Sigmoid colon (tissue), 7 donors: ENCODE results near the gene RPEL1. TPM values are rescaled to one million over a fixed set of nuclear protein-coding genes. Genes with fewer than 3 reads are reported as not detected.
"Not testable (repeated sequence)": the region's sequence is repeated elsewhere in the genome, so short reads cannot be mapped to it uniquely, and the experiment has no call there.

ENCODE experiments used
- DNase-seq: peaks from one replicate; pipeline ENCODE4 v3.0.0-alpha.2; 2019
- H3K27ac ChIP-seq, 4 donors: fragments of 200-600 bp; sonication (generic); one replicate each; pipeline ENCODE4 v1.5.1; 2016 to 2019; ENCODE audit warnings: mild to moderate bottlenecking in 1 of 4
- H3K27me3 ChIP-seq, 3 donors: fragments of 200-600 bp; sonication (generic); one replicate each; pipeline ENCODE4 v1.5.1; 2019; ENCODE audit warnings: mild to moderate bottlenecking in 1 of 3
- H3K36me3 ChIP-seq, 4 donors: fragments of 200-600 bp; sonication (generic); one replicate each; pipeline ENCODE4 v1.5.1; 2016 to 2019
- H3K4me1 ChIP-seq, 4 donors: fragments of 200-600 bp; sonication (generic); one replicate each; pipeline ENCODE4 v1.5.1; 2017 to 2019
- H3K4me3 ChIP-seq, 4 donors: fragments of 200-600 bp; sonication (generic); one replicate each; pipeline ENCODE4 v1.5.1; 2017 to 2019; ENCODE audit warnings: mild to moderate bottlenecking in 2 of 4, moderate library complexity in 1 of 4
- H3K9me3 ChIP-seq, 4 donors: fragments of 200-600 bp in 3 of 4; sonication (generic) in 3 of 4; one replicate each; pipeline versions ENCODE4 v1.5.1 to v1.6.1; 2013 to 2019
- EP300 ChIP-seq, 4 donors: sonication (generic); formaldehyde crosslinking; IDR thresholded peaks; one replicate each; pipeline ENCODE4 v1.6.1; 2017; ENCODE audit warnings: antibody characterized with exemption in 4 of 4
- POLR2A ChIP-seq, 2 donors: fragments of 450-650 bp; IDR thresholded peaks; one replicate each; pipeline ENCODE4 v1.6.1; 2016; ENCODE audit warnings: antibody characterized with exemption in 2 of 2, mild to moderate bottlenecking in 2 of 2, moderate library complexity in 2 of 2
- POLR2AphosphoS5 ChIP-seq, 4 donors: sonication (generic); formaldehyde crosslinking; IDR thresholded peaks; one replicate each; pipeline ENCODE4 v1.6.1; 2017; ENCODE audit warnings: antibody characterized with exemption in 4 of 4
- WGBS, 2 donors: extraction: QIAGEN DNeasy Blood & Tissue Kit; methylation state at CpG; one replicate each; pipeline ENCODE4 v1.1.7; 2013; 5-methylcytosine and 5-hydroxymethylcytosine counted together
- intact Hi-C: fragments of 100-400 bp; cut with DNase I; formaldehyde crosslinking; loops from one replicate; pipeline ENCODE4 v1.15.1; 2023
- polyA plus RNA-seq, 3 donors: library from polyadenylated mRNA; stranded (reverse); fragments of 200-250 nt; gene quantifications; one replicate each; pipeline ENCODE4 v1.2.3, GENCODE V29; 2013
- total RNA-seq, 4 donors: library from RNA; depleted of rRNA; stranded (reverse); fragments of >200 nt; gene quantifications; one replicate each; pipeline ENCODE4 v1.1.0, GENCODE V29; 2016
- TF ChIP-seq, protein P1 (sequence below), 4 experiments: fragments of 450-650 bp in 3 of 4; fragments of 200-600 bp in 1 of 4; IDR thresholded peaks; one replicate each; pipeline ENCODE4 v1.5.1; 2016 to 2019; ENCODE audit warnings: antibody characterized with exemption in 4 of 4, mild to moderate bottlenecking in 3 of 4, moderate library complexity in 2 of 4
- donor health status: healthy with polysubstance abuse.
- donor health status: Bipolar disorder and iron deficiency.
- donor health status: healthy.

Gene RPEL1
- total and polyA plus RNA-seq, 7 donors, result 0.03 TPM; not detected in 6

DNA sequence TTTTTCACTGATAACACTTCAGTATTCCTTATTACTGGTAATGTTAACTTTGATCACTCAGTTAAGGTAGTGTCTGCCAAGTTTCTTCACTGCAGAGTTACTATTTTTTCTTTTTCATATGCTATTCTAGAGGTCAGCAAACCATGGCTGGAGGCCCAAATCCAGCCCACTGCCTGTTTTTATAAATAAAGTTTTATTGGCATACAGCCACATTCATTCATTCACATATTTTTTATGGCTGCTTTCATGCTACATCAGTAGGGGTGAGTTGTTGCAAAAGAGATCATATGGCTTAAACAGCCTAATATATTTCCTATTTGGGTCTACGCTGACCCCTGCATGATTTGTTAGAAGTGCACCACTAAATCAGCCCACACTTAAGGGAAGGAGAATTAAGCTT, 10.9 kb downstream of the RPEL1 start:
- no peak for DNase-seq
- WGBS, 2 donors, result 91 to 100% methylated on average over 1 of the region's 1 CpG
- TF ChIP-seq EP300 (IDR thresholded peaks at IDR 0.05) (no peak), POLR2AphosphoS5 (IDR thresholded peaks at IDR 0.05) (no peak), POLR2A (IDR thresholded peaks at IDR 0.05) (no peak)
- TF ChIP-seq, protein P1, sequence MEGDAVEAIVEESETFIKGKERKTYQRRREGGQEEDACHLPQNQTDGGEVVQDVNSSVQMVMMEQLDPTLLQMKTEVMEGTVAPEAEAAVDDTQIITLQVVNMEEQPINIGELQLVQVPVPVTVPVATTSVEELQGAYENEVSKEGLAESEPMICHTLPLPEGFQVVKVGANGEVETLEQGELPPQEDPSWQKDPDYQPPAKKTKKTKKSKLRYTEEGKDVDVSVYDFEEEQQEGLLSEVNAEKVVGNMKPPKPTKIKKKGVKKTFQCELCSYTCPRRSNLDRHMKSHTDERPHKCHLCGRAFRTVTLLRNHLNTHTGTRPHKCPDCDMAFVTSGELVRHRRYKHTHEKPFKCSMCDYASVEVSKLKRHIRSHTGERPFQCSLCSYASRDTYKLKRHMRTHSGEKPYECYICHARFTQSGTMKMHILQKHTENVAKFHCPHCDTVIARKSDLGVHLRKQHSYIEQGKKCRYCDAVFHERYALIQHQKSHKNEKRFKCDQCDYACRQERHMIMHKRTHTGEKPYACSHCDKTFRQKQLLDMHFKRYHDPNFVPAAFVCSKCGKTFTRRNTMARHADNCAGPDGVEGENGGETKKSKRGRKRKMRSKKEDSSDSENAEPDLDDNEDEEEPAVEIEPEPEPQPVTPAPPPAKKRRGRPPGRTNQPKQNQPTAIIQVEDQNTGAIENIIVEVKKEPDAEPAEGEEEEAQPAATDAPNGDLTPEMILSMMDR (IDR thresholded peaks at IDR 0.05), result no peak
- no peak overlapping the region for H3K4me3 ChIP-seq
- no peaks in the 10 kb centered on the region for H3K4me1 ChIP-seq
- H3K36me3 ChIP-seq, result no peaks in the 10 kb centered on the region
- intact Hi-C loops, result no loop called here
- H3K9me3 ChIP-seq, result no peaks in the 10 kb centered on the region
- no peaks in the 10 kb centered on the region for H3K27me3 ChIP-seq
- no peak overlapping the region for H3K27ac ChIP-seq

DNA sequence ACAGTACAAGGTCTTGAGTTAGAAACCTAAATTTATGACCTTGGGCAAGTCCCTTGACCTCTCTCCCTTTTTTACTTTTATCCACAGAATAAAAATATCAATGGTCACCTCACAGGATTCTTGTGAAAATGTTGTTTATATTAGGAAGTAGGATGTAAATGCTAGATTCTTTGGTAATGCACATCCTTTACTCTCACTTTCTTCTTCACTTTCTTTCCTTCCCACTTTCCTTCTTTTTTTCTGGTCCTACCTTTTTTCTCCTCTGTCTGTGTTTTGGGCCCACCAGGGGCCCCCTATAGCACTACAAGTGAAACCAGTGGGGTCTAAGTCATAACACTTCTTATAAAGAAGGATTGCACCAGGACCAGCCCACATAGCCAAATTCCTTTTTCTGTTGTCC, 12.1 kb downstream of the RPEL1 start:
- no peak for TF ChIP-seq POLR2AphosphoS5 (IDR thresholded peaks at IDR 0.05)
- TF ChIP-seq, protein P1 (IDR thresholded peaks at IDR 0.05), result no peak
- TF ChIP-seq EP300 (IDR thresholded peaks at IDR 0.05), result no peak
- TF ChIP-seq POLR2A (IDR thresholded peaks at IDR 0.05), result no peak
- H3K27ac ChIP-seq, result no peak overlapping the region
- no peaks in the 10 kb centered on the region for H3K36me3 ChIP-seq
- H3K9me3 ChIP-seq, result no peaks in the 10 kb centered on the region
- DNase-seq, result no peak
- H3K27me3 ChIP-seq, result no peaks in the 10 kb centered on the region
- no peaks in the 10 kb centered on the region for H3K4me1 ChIP-seq
- intact Hi-C loops, result no loop called here
- H3K4me3 ChIP-seq, result no peak overlapping the region

DNA sequence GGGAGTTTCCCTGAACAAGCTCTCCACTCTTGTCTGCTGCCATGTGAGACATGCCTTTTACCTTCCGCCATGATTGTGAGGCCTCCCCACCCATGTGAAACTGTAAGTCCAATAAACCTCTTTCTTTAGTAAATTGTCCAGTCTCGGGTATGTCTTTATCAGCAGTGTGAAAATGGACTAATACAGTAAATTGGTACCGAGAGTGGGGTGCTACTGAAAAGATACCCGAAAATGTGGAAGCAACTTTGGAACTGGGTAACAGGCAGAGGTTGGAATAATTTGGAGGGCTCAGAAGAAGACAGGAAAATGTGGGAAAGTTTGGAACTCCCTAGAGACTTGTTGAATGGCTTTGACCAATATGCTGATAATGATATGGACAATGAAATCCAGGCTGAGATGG, 13.2 kb downstream of the RPEL1 start:
- 92 to 93% methylated on average over 4 of the region's 4 CpGs for whole genome bisulfite sequencing, 2 donors
- H3K4me1 ChIP-seq, H3K27ac ChIP-seq, H3K27me3 ChIP-seq, H3K36me3 ChIP-seq, DNase-seq, H3K4me3 ChIP-seq, intact Hi-C loops, H3K9me3 ChIP-seq: not testable (repeated sequence)

DNA sequence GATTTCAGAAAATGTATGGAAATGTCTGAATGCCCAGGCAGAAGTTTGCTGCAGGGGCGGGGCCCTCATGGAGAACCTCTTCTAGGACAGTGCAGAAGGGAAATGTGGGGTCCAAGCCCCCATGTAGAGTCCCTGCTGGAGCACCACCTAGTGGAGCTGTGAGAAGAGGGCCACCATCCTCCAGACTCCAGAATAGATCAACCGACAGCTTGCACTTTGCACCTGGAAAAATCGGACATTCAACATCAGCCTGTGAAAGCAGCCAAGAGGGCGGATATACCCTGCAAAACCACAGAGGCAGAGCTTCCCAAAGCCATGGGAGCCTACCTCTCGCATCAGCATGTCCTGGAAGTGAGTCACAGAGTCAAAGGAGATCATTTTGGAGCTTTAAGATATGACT, 14.3 kb downstream of the RPEL1 start:
- TF ChIP-seq EP300 (IDR thresholded peaks at IDR 0.05) (no peak), POLR2A (IDR thresholded peaks at IDR 0.05) (no peak), POLR2AphosphoS5 (IDR thresholded peaks at IDR 0.05) (no peak)
- TF ChIP-seq, protein P1 (IDR thresholded peaks at IDR 0.05), result no peak
- no peaks in the 10 kb centered on the region for H3K36me3 ChIP-seq
- no peaks in the 10 kb centered on the region for H3K4me1 ChIP-seq
- H3K27ac ChIP-seq, result no peak overlapping the region
- WGBS, 2 donors, result 93% methylated on average over 5 of the region's 5 CpGs
- DNase-seq, result no peak
- intact Hi-C loops, result no loop called here
- H3K9me3 ChIP-seq, result no peaks in the 10 kb centered on the region
- H3K4me3 ChIP-seq, result no peak overlapping the region
- H3K27me3 ChIP-seq, result peaks cover 0 to 12% (median 0%) of the 10 kb centered on the region in 3 donors

DNA sequence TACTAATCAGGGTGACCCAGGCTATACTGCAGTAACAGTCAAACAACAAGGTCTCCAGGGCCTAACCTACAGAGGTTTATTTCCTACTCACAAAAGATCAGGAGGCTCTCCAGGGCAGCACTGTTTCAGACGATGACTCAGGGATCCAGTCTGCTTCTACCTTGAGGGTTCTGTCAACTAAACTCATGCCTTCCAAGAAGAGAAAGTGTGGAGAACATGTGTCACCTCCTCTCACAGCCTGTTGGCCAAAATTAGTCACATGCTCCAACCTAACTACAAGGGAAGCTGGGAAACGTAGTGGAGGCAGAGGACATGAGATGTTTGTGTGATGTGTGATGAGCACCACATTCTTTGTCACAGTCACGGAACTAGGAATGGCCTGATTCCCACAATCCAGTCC, 16.5 kb downstream of the RPEL1 start:
- Histone ChIP-seq H3K4me1 (no peaks in the 10 kb centered on the region), H3K27ac (no peak overlapping the region), H3K27me3 (peaks cover 0 to 13% (median 0%) of the 10 kb centered on the region in 3 donors), H3K4me3 (no peak overlapping the region), H3K36me3 (no peaks in the 10 kb centered on the region), H3K9me3 (no peaks in the 10 kb centered on the region)
- TF ChIP-seq POLR2AphosphoS5 (IDR thresholded peaks at IDR 0.05) (no peak), EP300 (IDR thresholded peaks at IDR 0.05) (no peak), POLR2A (IDR thresholded peaks at IDR 0.05) (no peak)
- TF ChIP-seq, protein P1 (IDR thresholded peaks at IDR 0.05), result no peak
- DNase-seq, result no peak
- WGBS, 2 donors, result 69 to 79% methylated on average over 3 of the region's 3 CpGs
- intact Hi-C loops, result no loop called here
